D721Med (cell line): ENCODE results near the gene NEK7.

Experiments used
- DNase-seq: peaks from one replicate; pipeline ENCODE4 v3.0.0; 2011; ENCODE audit warnings: low spot score; ENCODE audit not compliant: insufficient read length
- FAIRE-seq: peaks from 2 replicates; lab custom pipeline; 2011; peaks lifted over from hg19 to GRCh38; lab: Jason Lieb, UNC
- TF ChIP-seq, protein P1 (sequence below): IDR thresholded peaks from 2 replicates; pipeline ENCODE4 v1.5.1; 2012; ENCODE audit warnings: mild to moderate bottlenecking, control low read depth; ENCODE audit not compliant: insufficient read depth; ENCODE audit errors: missing control alignments

Gene NEK7

GRCh38 chr1:198264282-198264681, 107.5 kb downstream of the NEK7 start:
- peak; percentile 16 for FAIRE-seq
- TF ChIP-seq, protein P1, sequence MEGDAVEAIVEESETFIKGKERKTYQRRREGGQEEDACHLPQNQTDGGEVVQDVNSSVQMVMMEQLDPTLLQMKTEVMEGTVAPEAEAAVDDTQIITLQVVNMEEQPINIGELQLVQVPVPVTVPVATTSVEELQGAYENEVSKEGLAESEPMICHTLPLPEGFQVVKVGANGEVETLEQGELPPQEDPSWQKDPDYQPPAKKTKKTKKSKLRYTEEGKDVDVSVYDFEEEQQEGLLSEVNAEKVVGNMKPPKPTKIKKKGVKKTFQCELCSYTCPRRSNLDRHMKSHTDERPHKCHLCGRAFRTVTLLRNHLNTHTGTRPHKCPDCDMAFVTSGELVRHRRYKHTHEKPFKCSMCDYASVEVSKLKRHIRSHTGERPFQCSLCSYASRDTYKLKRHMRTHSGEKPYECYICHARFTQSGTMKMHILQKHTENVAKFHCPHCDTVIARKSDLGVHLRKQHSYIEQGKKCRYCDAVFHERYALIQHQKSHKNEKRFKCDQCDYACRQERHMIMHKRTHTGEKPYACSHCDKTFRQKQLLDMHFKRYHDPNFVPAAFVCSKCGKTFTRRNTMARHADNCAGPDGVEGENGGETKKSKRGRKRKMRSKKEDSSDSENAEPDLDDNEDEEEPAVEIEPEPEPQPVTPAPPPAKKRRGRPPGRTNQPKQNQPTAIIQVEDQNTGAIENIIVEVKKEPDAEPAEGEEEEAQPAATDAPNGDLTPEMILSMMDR: no peak
- DNase-seq: no peak

GRCh38 chr1:198265073-198265661, 108.4 kb downstream of the NEK7 start:
- TF ChIP-seq, protein P1: no peak
- FAIRE-seq (no peak), DNase-seq (no peak)

DNA sequence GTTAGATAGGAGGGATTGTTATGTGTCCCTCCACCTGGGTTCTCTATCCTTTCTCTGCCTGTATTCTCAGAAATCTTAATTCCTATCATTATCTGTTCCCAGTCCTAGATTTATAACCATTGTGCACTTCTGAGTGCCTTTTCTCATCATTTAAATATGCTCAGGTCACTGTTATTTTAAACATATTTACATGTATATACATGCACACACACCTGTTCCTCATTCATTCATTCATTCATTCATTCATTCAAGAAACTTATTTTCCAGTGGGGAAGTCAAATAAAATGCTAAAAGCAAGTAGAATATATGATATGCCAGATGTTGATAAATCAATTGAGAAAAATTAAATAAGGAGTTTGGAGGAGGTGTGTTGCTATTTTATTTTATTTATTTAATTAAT, 110.3 kb downstream of the NEK7 start:
- TF ChIP-seq, protein P1: no peak
- FAIRE-seq: no peak
- no peak for DNase-seq

DNA sequence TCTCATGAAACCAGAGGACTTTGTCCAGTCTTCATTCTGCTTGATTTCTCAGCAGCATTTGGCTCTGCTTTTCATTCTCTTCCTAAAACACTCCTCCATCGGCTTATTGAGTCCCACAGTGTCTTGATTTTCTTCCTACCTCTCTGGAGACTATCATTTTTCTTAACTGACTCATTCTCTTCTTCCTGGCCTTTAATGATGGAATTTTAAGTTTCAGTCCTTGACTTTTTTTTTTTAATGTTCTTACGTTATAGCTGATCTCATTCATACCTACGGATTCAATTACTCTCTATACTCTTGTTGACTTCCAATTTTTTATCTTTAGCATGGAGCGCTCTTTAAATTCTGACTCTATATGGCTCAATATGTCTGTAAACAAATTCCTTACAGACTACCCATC, 111.1 kb downstream of the NEK7 start:
- TF ChIP-seq, protein P1: no peak
- DNase-seq: no peak
- no peak for FAIRE-seq

GRCh38 chr1:198268784-198269645, 112.2 kb downstream of the NEK7 start:
- DNase-seq: no peak
- TF ChIP-seq, protein P1: no peak
- FAIRE-seq: peak; percentile 84

DNA sequence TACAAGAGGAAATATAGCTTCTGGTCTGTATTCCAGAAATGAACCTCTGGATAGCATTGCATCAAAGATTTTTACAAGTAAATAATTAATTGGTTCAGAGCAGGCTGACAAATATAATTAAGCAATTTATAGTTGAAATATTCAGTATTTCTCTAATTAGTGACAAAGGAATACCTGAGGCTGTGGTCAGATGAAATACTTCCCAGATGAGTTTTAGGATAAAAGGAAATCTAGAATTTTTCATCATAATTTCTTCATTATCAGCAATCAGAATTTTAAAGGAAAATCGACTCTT, 112.8 kb downstream of the NEK7 start:
- TF ChIP-seq, protein P1: no peak
- DNase-seq: no peak
- no peak for FAIRE-seq

- DNase-seq (no peak), FAIRE-seq (no peak)
- TF ChIP-seq, protein P1: no peak
These were observed 113.6 kb downstream of the NEK7 start for GRCh38 chr1:198270273-198270828.
